GM23338 (cell line): ENCODE data around the gene SHPK. TPM values are rescaled to one million over a fixed set of nuclear protein-coding genes. Genes with fewer than 3 reads are reported as not detected.

Experiments used
- ATAC-seq: fragments of 200-7000 bp; cut with Tn5 transposase; 3 replicates; pipeline ENCODE4 v1.9.1; 2020
- DNase-seq: peaks from one replicate; pipeline ENCODE4 v3.0.0-alpha.2; 2015; ENCODE audit warnings: low spot score
- H2AFZ ChIP-seq: fragments of 200-600 bp; sonication (generic); 2 replicates; pipeline ENCODE4 v1.8.0; 2016; ENCODE audit warnings: antibody characterized with exemption, mild to moderate bottlenecking, moderate library complexity
- H3F3A ChIP-seq: fragments of 200-600 bp; sonication (generic); replicated peaks from 2 replicates; pipeline ENCODE4 v1.8.0; 2017; ENCODE audit warnings: antibody characterized with exemption, mixed run types, low read depth
- H3K27ac ChIP-seq: fragments of 200-600 bp; sonication (generic); 2 replicates; pipeline ENCODE4 v1.6.1; 2016; ENCODE audit warnings: low read depth
- H3K27me3 ChIP-seq: fragments of 200-600 bp; sonication (generic); 2 replicates; pipeline ENCODE4 v1.8.0; 2016; ENCODE audit warnings: mild to moderate bottlenecking, mixed run types, moderate library complexity; ENCODE audit not compliant: insufficient read depth
- H3K36me3 ChIP-seq: fragments of 200-600 bp; sonication (generic); 2 replicates; pipeline ENCODE4 v1.8.0; 2016; ENCODE audit warnings: mild to moderate bottlenecking; ENCODE audit not compliant: insufficient read depth
- H3K4me1 ChIP-seq: fragments of 200-600 bp; sonication (generic); 2 replicates; pipeline ENCODE4 v1.8.0; 2016; ENCODE audit warnings: mild to moderate bottlenecking, moderate library complexity; ENCODE audit not compliant: insufficient read depth
- H3K4me2 ChIP-seq: fragments of 200-600 bp; sonication (generic); 2 replicates; pipeline ENCODE4 v1.7.1; 2017; ENCODE audit warnings: mixed run types
- H3K4me3 ChIP-seq: fragments of 200-600 bp; sonication (generic); 2 replicates; pipeline ENCODE4 v1.6.1; 2016; ENCODE audit warnings: mixed run types
- H3K79me2 ChIP-seq: fragments of 200-600 bp; sonication (generic); replicated peaks from 2 replicates; pipeline ENCODE4 v1.8.0; 2017; ENCODE audit warnings: mild to moderate bottlenecking; ENCODE audit not compliant: insufficient read depth
- H3K9me2 ChIP-seq: fragments of 200-600 bp; sonication (generic); 2 replicates; pipeline ENCODE4 v1.8.0; 2017; ENCODE audit not compliant: insufficient read depth
- H4K20me1 ChIP-seq: fragments of 200-600 bp; sonication (generic); replicated peaks from 2 replicates; pipeline ENCODE4 v1.8.0; 2017; ENCODE audit warnings: mild to moderate bottlenecking; ENCODE audit not compliant: insufficient read depth
- H3K27ac Mint-ChIP-seq: 2 replicates; pipeline ENCODE4 v1.8.0; 2020; ENCODE audit warnings: inconsistent platforms, mild to moderate bottlenecking, moderate library complexity, mixed read lengths
- H3K27me3 Mint-ChIP-seq: 3 replicates; pipeline ENCODE4 v1.8.0; 2022; ENCODE audit warnings: low read depth, mild to moderate bottlenecking, moderate library complexity, mixed read lengths, inconsistent platforms; ENCODE audit not compliant: insufficient read depth, poor library complexity
- H3K36me3 Mint-ChIP-seq: 3 replicates; pipeline ENCODE4 v1.8.0; 2021; ENCODE audit warnings: low read depth, mild to moderate bottlenecking, inconsistent platforms, moderate library complexity, mixed read lengths
- H3K4me1 Mint-ChIP-seq: 3 replicates; pipeline ENCODE4 v1.8.0; 2020; ENCODE audit warnings: mild to moderate bottlenecking, inconsistent platforms, mixed read lengths
- H3K4me3 Mint-ChIP-seq: 3 replicates; pipeline ENCODE4 v1.8.0; 2021; ENCODE audit warnings: moderate library complexity, mild to moderate bottlenecking, inconsistent platforms, mixed read lengths
- H3K9me3 Mint-ChIP-seq: 3 replicates; pipeline ENCODE4 v1.8.0; 2020; ENCODE audit warnings: moderate library complexity, mild to moderate bottlenecking, inconsistent platforms, mixed read lengths
- CREB1 ChIP-seq: fragments of 250-450 bp; sonication (Bioruptor Pico); IDR thresholded peaks from 2 replicates; pipeline ENCODE4 v1.5.0; 2020; ENCODE audit warnings: low read depth, mild to moderate bottlenecking, moderate library complexity
- CTCF ChIP-seq, 2 experiments: fragments of 200-600 bp in 1 of 2; sonication (generic) in 1 of 2; conservative IDR thresholded peaks; 2 replicates each; pipeline versions ENCODE4 v1.5.1 to v1.6.1; 2016 to 2017; ENCODE audit warnings: antibody characterized with exemption in 2 of 2, low read depth in 2 of 2, mild to moderate bottlenecking in 2 of 2, moderate library complexity in 1 of 2
- JUNB ChIP-seq: IDR thresholded peaks from one replicate; pipeline ENCODE4 v1.6.1; 2016; ENCODE audit warnings: antibody characterized with exemption; ENCODE audit not compliant: unreplicated experiment
- POLR2AphosphoS5 ChIP-seq: IDR thresholded peaks from 2 replicates; pipeline ENCODE4 v1.6.1; 2016; ENCODE audit warnings: antibody characterized with exemption, low read depth
- ZNF331 ChIP-seq: fragments of 250-450 bp; sonication (Bioruptor Pico); IDR thresholded peaks from 2 replicates; pipeline ENCODE4 v1.5.0; 2020; ENCODE audit warnings: low read depth, mild to moderate bottlenecking, moderate library complexity
- polyA plus RNA-seq: library from polyadenylated mRNA; unstranded; fragments of >200 nt; fragmentation: Nextera tagmentation; extraction: Ambion mirVana; gene quantifications from 2 replicates; pipeline ENCODE4 v1.2.1, GENCODE V29; 2016
- total RNA-seq: library from RNA; depleted of rRNA; stranded (reverse); fragments of >200 nt; shearing (Covaris generic); gene quantifications from 2 replicates; pipeline ENCODE4 v1.2.3, GENCODE V29; 2014

SHPK gene
- total and polyA plus RNA-seq, 2 experiments from 2014 or later, result 11.5 to 34.3 TPM

- no peak for TF ChIP-seq CTCF (conservative IDR thresholded peaks at IDR 0.05; ENCODE audit: low read depth in 2 of 2)
These were observed 46.3 kb downstream of the SHPK start (continued) for GRCh38 chr17:3589784-3590183.

- H3K36me3 Mint-ChIP-seq, result peaks cover 31% of the 10 kb centered on the region
- DNase-seq, result no peak
These were observed 50.2 kb downstream of the SHPK start for GRCh38 chr17:3585826-3586225.

GRCh38 chr17:3583456-3583855, 52.6 kb downstream of the SHPK start:
- no peak for DNase-seq
- no peak overlapping the region for H3K27ac ChIP-seq

More at GRCh38 chr17:3585826-3586225, 50.2 kb downstream of the SHPK start:
- H3K27ac ChIP-seq, result no peak overlapping the region
- H3K4me1 ChIP-seq, result no peaks in the 10 kb centered on the region
- Mint-ChIP-seq H3K27ac (no peak overlapping the region), H3K9me3 (no peaks in the 10 kb centered on the region), H3K4me1 (no peaks in the 10 kb centered on the region), H3K4me3 (no peak overlapping the region), H3K27me3 (peaks cover 3% of the 10 kb centered on the region)
- no peaks in the 10 kb centered on the region for H3K79me2 ChIP-seq
- H3K4me2 ChIP-seq, result no peak overlapping the region
- no peaks in the 10 kb centered on the region for H3K36me3 ChIP-seq
- H3K9me2 ChIP-seq, result no peaks in the 10 kb centered on the region
- no peak overlapping the region for H2AFZ ChIP-seq
- TF ChIP-seq CREB1 (CRISPR knock-in tag) (no peak), ZNF331 (CRISPR knock-in tag) (no peak), POLR2AphosphoS5 (no peak), JUNB (no peak)
- no peak overlapping the region for H3K4me3 ChIP-seq
- no peaks in the 10 kb centered on the region for H3F3A ChIP-seq
- H3K27me3 ChIP-seq, result no peaks in the 10 kb centered on the region
- no peak for ATAC-seq
- H4K20me1 ChIP-seq, result no peaks in the 10 kb centered on the region

More at GRCh38 chr17:3583456-3583855, 52.6 kb downstream of the SHPK start:
- H3F3A ChIP-seq, result no peaks in the 10 kb centered on the region
- H3K27me3 Mint-ChIP-seq, result peaks cover 2% of the 10 kb centered on the region
- TF ChIP-seq CTCF (conservative IDR thresholded peaks at IDR 0.05; ENCODE audit: low read depth in 2 of 2) (peak in 1 of 2 experiments; percentile 38; a peak in 2 of 4 replicates), ZNF331 (CRISPR knock-in tag) (no peak)
- H3K4me1 ChIP-seq, result no peaks in the 10 kb centered on the region
- no peaks in the 10 kb centered on the region for H3K4me1 Mint-ChIP-seq
- peaks cover 38% of the 10 kb centered on the region for H3K36me3 Mint-ChIP-seq
- H3K9me2 ChIP-seq, result no peaks in the 10 kb centered on the region
- H4K20me1 ChIP-seq, result no peaks in the 10 kb centered on the region
- no peak; the same call in 2 of the 3 replicates for ATAC-seq
- no peak overlapping the region for H2AFZ ChIP-seq
- no peaks in the 10 kb centered on the region for H3K36me3 ChIP-seq
- no peaks in the 10 kb centered on the region for H3K27me3 ChIP-seq
- H3K9me3 Mint-ChIP-seq, result no peaks in the 10 kb centered on the region
- no peak overlapping the region for H3K4me3 ChIP-seq
- no peaks in the 10 kb centered on the region for H3K79me2 ChIP-seq
- H3K4me2 ChIP-seq, result no peak overlapping the region
- H3K27ac Mint-ChIP-seq, result no peak overlapping the region; the same call in 1 of the 2 replicates
- H3K4me3 Mint-ChIP-seq, result no peak overlapping the region
